Gastroesophageal sphincter (tissue), 4 donors: ENCODE data around the gene RPL41. TPM values are rescaled to one million over a fixed set of nuclear protein-coding genes. Genes with fewer than 3 reads are reported as not detected.

Experiments
- ATAC-seq: fragments of 150-250 bp; one replicate; pipeline ENCODE4 v1.9.1; 2016; ENCODE audit warnings: mild to moderate bottlenecking, moderate library complexity
- H3K27ac ChIP-seq, 4 donors: fragments of 200-600 bp; sonication (generic) in 3 of 4; 1 replicate in 3 of 4; 2 replicates in 1 of 4; pipeline ENCODE4 v1.5.1; 2016 to 2019
- H3K27me3 ChIP-seq: fragments of 200-600 bp; sonication (generic); one replicate; pipeline ENCODE4 v1.5.1; 2019
- H3K36me3 ChIP-seq, 2 donors: fragments of 200-600 bp; sonication (generic); one replicate each; pipeline ENCODE4 v1.5.1; 2019; ENCODE audit warnings: control low read depth in 1 of 2
- H3K4me1 ChIP-seq, 3 donors: fragments of 200-600 bp; sonication (generic); 1 replicate in 2 of 3; 2 replicates in 1 of 3; pipeline ENCODE4 v1.5.1; 2016 to 2019; ENCODE audit warnings: control low read depth in 2 of 3
- H3K4me3 ChIP-seq, 2 donors: fragments of 200-600 bp; sonication (generic); one replicate each; pipeline ENCODE4 v1.5.1; 2019; ENCODE audit warnings: mild to moderate bottlenecking in 1 of 2, moderate library complexity in 1 of 2
- H3K9me3 ChIP-seq, 3 donors: fragments of 200-600 bp; sonication (generic); one replicate each; pipeline ENCODE4 v1.5.1; 2017 to 2019; ENCODE audit warnings: control low read depth in 2 of 3
- CTCF ChIP-seq, 4 experiments: fragments of 200-600 bp in 2 of 4; fragments of 450-650 bp in 2 of 4; sonication (generic) in 1 of 4; IDR thresholded peaks; one replicate each; pipeline ENCODE4 v1.5.1; 2017 to 2019; ENCODE audit warnings: antibody characterized with exemption in 4 of 4, mild to moderate bottlenecking in 2 of 4, moderate library complexity in 2 of 4
- EP300 ChIP-seq: sonication (generic); formaldehyde crosslinking; IDR thresholded peaks from one replicate; pipeline ENCODE4 v1.6.1; 2017; ENCODE audit warnings: antibody characterized with exemption, mild to moderate bottlenecking
- POLR2A ChIP-seq, 2 donors: fragments of 450-650 bp; IDR thresholded peaks; one replicate each; pipeline ENCODE4 v1.6.1; 2017; ENCODE audit warnings: antibody characterized with exemption in 2 of 2, mild to moderate bottlenecking in 2 of 2, moderate library complexity in 1 of 2
- POLR2AphosphoS5 ChIP-seq: sonication (generic); formaldehyde crosslinking; IDR thresholded peaks from one replicate; pipeline ENCODE4 v1.6.1; 2017; ENCODE audit warnings: antibody characterized with exemption
- WGBS, 2 donors: methylation state at CpG; one replicate each; pipeline ENCODE4 v1.1.5; 2018; ENCODE audit warnings: low coverage in 1 of 2; 5-methylcytosine and 5-hydroxymethylcytosine counted together
- total RNA-seq, 4 donors: library from RNA; depleted of rRNA; stranded (reverse); fragments of >200 nt; gene quantifications; one replicate each; pipeline ENCODE4 v1.1.0, GENCODE V29; 2016

RPL41 gene
- total RNA-seq, 4 donors from 2014 or later, result 1,487 to 4,346 (median 2,874) TPM

- Histone ChIP-seq H3K27ac (peak overlapping the region in 1 of 4 donors; percentile 95), H3K9me3 (no peaks in the 10 kb centered on the region), H3K36me3 (peaks cover 0 to 12% of the 10 kb centered on the region in 2 donors), H3K27me3 (no peaks in the 10 kb centered on the region), H3K4me3 (no peak overlapping the region), H3K4me1 (peaks cover 6 to 37% (median 20%) of the 10 kb centered on the region in 3 donors)
- no peak for TF ChIP-seq POLR2AphosphoS5
- TF ChIP-seq POLR2A (IDR thresholded peaks at IDR 0.05), result no peak
- TF ChIP-seq EP300, result no peak
- TF ChIP-seq CTCF (IDR thresholded peaks at IDR 0.05), result no peak
- no peak for ATAC-seq
- 67% methylated on average over 1 of the region's 1 CpG; no CpG with 5 or more reads in 1 of the 2 donors for WGBS, 2 donors
These were observed 13.8 kb upstream of the RPL41 start for GRCh38 chr12:56102683-56103065.

GRCh38 chr12:56103066-56103711 lies 13.2 kb upstream of the RPL41 start:
- no peak for ATAC-seq
- Histone ChIP-seq H3K4me3 (peak overlapping the region; percentile 88 to 92), H3K27me3 (no peaks in the 10 kb centered on the region), H3K27ac (peak overlapping the region; percentile 86 to 95 (median 94)), H3K36me3 (peaks cover 0 to 18% of the 10 kb centered on the region in 2 donors), H3K9me3 (no peaks in the 10 kb centered on the region), H3K4me1 (peaks cover 6 to 37% (median 20%) of the 10 kb centered on the region in 3 donors)
- TF ChIP-seq EP300, result no peak
- TF ChIP-seq POLR2AphosphoS5, result no peak
- no peak for TF ChIP-seq CTCF (IDR thresholded peaks at IDR 0.05)
- no peak for TF ChIP-seq POLR2A (IDR thresholded peaks at IDR 0.05)
- WGBS, 2 donors, result 53 to 56% methylated on average over 6 of the region's 6 CpGs

- Histone ChIP-seq H3K27me3 (no peaks in the 10 kb centered on the region), H3K4me1 (peaks cover 6 to 37% (median 20%) of the 10 kb centered on the region in 3 donors), H3K27ac (peak overlapping the region; percentile 86 to 95 (median 94)), H3K9me3 (no peaks in the 10 kb centered on the region), H3K4me3 (peak overlapping the region; percentile 88 to 92), H3K36me3 (peaks cover 0 to 23% of the 10 kb centered on the region in 2 donors)
- no peak for TF ChIP-seq POLR2A (IDR thresholded peaks at IDR 0.05)
- TF ChIP-seq POLR2AphosphoS5, result no peak
- TF ChIP-seq CTCF (IDR thresholded peaks at IDR 0.05), result no peak
- no peak for TF ChIP-seq EP300
- no peak for ATAC-seq
- 0 to 3% methylated on average over 4 to 5 of the region's 8 CpGs for WGBS, 2 donors
These were observed 12.7 kb upstream of the RPL41 start for GRCh38 chr12:56103823-56104108.

GRCh38 chr12:56104109-56104814 lies 12.2 kb upstream of the RPL41 start, which contains the start of gene PA2G4:
Gene PA2G4, plus strand, starts transcription at chr12:56104559. Its CDS starts 179 bp downstream, at chr12:56104738.
- no peaks in the 10 kb centered on the region for H3K27me3 ChIP-seq
- peak within 1 kb of the TSS; percentile 86 to 95 (median 94) for H3K27ac ChIP-seq
- no peaks in the 10 kb centered on the region for H3K9me3 ChIP-seq
- ATAC-seq, result peak; percentile 99
- peaks cover 6 to 37% (median 20%) of the 10 kb centered on the region in 3 donors for H3K4me1 ChIP-seq
- 0% methylated on average over 7 to 14 of the region's 60 CpGs for WGBS, 2 donors
- TF ChIP-seq EP300, result no peak
- peak in 1 of 4 experiments; percentile 28 for TF ChIP-seq CTCF (IDR thresholded peaks at IDR 0.05)
- TF ChIP-seq POLR2A (IDR thresholded peaks at IDR 0.05), result peak; percentile 60 to 68
- TF ChIP-seq POLR2AphosphoS5, result peak; percentile 89
- peaks cover 0 to 28% of the 10 kb centered on the region in 2 donors for H3K36me3 ChIP-seq
- H3K4me3 ChIP-seq, result peak within 1 kb of the TSS; percentile 88 to 92
